B cell (primary cell): ENCODE data around the gene TMEFF1.

Experiments
- EZH2 ChIP-seq: IDR thresholded peaks from 2 replicates; pipeline ENCODE4 v1.6.1; 2012; ENCODE audit warnings: borderline replicate concordance, low read depth, mild to moderate bottlenecking, moderate library complexity, low read length; ENCODE audit not compliant: insufficient read depth, poor library complexity, severe bottlenecking
- TF ChIP-seq, protein P1 (sequence below): fragments of 200-600 bp; IDR thresholded peaks from one replicate; pipeline ENCODE4 v1.8.0; 2022; ENCODE audit warnings: antibody characterized with exemption, mild to moderate bottlenecking

DNA sequence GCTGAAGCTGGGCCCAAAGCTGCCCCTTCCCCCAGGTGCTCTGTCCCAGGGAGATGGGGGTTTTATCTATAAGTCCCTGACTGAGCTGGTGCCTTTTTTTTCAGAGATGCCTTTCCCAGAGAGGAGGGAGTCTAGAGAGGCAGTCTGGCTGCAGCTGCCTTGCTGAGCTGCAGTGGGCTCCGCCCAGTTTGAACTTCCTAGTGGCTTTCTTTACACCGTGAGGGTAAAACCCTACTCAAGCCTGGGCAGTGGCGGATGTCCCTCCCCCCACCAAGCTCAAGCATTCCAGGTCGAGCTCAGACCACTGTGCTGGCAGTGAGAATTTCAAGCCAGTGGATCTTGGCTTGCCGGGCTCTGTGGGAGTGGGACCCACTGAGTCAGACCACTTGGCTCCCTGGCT is 146.2 kb downstream of the TMEFF1 start:
- TF ChIP-seq, protein P1, sequence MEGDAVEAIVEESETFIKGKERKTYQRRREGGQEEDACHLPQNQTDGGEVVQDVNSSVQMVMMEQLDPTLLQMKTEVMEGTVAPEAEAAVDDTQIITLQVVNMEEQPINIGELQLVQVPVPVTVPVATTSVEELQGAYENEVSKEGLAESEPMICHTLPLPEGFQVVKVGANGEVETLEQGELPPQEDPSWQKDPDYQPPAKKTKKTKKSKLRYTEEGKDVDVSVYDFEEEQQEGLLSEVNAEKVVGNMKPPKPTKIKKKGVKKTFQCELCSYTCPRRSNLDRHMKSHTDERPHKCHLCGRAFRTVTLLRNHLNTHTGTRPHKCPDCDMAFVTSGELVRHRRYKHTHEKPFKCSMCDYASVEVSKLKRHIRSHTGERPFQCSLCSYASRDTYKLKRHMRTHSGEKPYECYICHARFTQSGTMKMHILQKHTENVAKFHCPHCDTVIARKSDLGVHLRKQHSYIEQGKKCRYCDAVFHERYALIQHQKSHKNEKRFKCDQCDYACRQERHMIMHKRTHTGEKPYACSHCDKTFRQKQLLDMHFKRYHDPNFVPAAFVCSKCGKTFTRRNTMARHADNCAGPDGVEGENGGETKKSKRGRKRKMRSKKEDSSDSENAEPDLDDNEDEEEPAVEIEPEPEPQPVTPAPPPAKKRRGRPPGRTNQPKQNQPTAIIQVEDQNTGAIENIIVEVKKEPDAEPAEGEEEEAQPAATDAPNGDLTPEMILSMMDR, result no peak
- TF ChIP-seq EZH2, result no peak
